ENCODE results near the gene MSANTD4.
"Not testable (repeated sequence)": the region's sequence is repeated elsewhere in the genome, so short reads cannot be mapped to it uniquely, and the experiment has no call there.

Gene MSANTD4

GRCh38 chr11:106012744-106013143 lies 9.3 kb downstream of the MSANTD4 start:
- no peak for DNase-seq

GRCh38 chr11:106011481-106011880 lies 10.6 kb downstream of the MSANTD4 start:
- no peak for DNase-seq

- not testable (repeated sequence) for DNase-seq
Measured at GRCh38 chr11:106003094-106003493, 18.9 kb downstream of the MSANTD4 start.

DNA sequence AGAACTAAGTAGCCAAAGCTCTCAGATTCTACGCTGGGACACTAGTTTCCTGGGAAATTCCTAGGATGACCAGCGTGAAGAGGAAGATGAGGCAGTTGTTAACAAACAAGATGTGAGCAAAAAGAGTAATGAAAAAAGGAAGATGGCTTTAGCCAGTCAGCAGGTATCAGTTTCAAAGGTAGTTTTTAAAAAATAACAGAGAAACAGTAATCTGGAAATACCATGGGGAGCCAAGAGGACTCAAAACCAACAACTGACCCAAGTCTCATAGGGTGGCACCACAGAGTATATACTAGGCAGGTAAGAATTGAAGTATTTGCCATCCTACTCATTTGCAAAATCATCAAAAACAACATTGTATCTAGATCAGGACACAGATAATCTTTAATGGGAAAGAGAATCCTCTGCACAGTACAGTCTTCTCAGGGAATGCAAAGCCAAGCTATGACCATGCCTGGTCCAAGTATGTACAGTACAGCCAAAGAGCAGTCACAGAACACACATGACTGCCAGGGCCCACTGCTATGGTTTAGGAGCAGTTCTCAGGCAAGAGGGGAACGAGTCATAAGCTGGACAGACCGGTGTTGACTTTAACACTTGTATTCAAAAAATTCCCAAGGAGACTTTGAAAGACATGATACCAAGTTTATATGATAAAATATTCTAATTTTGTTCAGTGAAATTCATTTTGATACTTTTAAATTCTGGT lies 20.6 kb downstream of the MSANTD4 start:
- DNase-seq = no peak

DNA sequence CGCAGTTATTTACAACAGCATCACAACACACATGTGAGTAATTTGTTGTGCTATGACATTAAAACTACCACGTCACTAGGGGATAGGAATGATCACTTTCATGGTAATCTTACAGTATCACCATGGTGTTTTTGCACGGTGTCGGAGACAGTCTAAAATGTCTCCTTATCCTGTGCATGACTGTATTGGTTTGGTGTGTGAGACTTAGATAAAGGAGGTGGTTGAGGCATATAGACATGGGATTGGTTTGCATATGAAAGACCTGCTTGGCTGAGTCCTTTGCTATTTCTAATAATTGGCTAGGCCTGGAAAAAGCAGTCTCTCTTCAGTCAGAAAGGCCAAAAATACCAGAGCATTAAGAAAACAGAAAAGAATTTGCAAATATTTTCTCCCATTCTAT lies 30.2 kb downstream of the MSANTD4 start:
- no peak for DNase-seq

DNA sequence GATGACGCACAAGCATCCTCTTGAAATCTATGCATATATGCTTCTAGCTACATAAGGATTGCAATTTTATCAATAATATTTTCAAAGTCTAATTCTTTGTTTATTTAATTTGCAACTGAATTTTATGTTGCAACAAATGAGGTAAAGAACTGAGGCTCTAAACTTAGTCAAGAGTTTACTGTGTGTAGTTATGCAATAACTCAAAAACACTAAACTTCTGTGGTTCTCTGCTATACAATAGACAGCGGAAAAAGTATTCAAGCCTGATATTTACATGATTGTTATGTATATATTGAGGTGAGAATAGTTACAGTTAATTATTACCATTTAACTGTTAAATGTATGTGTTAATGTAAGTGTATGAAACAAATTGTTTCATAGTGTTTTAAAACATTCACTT lies 32.9 kb downstream of the MSANTD4 start:
- DNase-seq = no peak

DNA sequence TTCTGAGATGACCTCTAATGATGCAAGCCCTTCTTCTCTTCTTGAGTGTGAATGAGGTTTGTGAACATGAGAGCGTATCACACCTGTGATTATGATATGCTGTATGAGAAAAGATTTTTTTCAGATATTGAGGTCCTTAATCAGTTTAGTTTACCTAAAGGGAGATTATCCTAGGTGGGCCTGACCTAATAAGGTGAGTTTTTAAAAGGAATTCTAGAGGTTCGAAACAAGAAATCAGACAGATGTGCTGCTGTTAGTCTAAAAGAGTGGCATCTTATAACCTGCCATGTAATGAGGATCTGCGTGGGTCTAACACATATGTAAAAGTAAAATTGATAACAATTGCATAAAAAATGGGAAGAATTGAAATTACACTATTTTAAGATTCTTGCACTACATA lies 33.8 kb downstream of the MSANTD4 start:
- no peak for DNase-seq

- DNase-seq = no peak
Measured at GRCh38 chr11:105986554-105986953, 35.5 kb downstream of the MSANTD4 start.

- no peak for DNase-seq
Measured at GRCh38 chr11:105979997-105980703, 41.9 kb downstream of the MSANTD4 start.

- DNase-seq = no peak
Measured at GRCh38 chr11:105975128-105975527, 46.9 kb downstream of the MSANTD4 start.

DNA sequence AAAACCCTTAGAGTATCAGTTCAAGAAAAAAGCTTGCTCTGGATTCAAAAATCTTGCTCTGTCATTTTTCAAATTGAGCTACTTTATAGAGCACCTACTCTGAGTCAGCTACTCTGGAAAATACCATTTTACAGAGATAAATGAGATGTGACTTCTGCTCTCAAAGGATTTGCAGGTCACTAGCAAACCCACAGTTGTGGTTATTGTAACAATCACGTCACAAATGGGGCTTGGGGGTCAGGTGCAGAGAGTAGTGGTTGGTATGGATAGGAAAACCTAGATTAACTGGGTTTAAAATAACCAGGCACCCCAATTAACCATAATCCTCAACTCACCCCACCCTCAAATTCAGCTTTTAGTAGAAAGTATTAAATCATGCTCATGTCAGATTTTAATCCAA lies 52.3 kb downstream of the MSANTD4 start:
- no peak for DNase-seq

- no peak for DNase-seq
Measured at GRCh38 chr11:105968021-105968697, 53.9 kb downstream of the MSANTD4 start.

- no peak for DNase-seq
Measured at GRCh38 chr11:105960252-105961245, 61.5 kb downstream of the MSANTD4 start.
